SU-DHL-6 (cell line): ENCODE data around the gene ARHGEF16.

Experiments
- CTCF ChIP-seq: fragments of 200-600 bp; sonication (generic); IDR thresholded peaks from one replicate; pipeline ENCODE4 v1.5.1; 2017; ENCODE audit warnings: antibody characterized with exemption, mild to moderate bottlenecking, low read length, moderate library complexity; ENCODE audit not compliant: insufficient read depth, poor library complexity, severe bottlenecking
- EZH2phosphoT487 ChIP-seq: fragments of 200-600 bp; sonication (generic), shearing (Covaris generic); conservative IDR thresholded peaks from 2 replicates; pipeline ENCODE4 v1.6.1; 2018; ENCODE audit warnings: mild to moderate bottlenecking, antibody characterized with exemption, low read length, moderate library complexity, mixed read lengths

GRCh38 chr1:3530086-3530925, 75.8 kb downstream of the ARHGEF16 start:
- TF ChIP-seq CTCF (no peak), EZH2phosphoT487 (no peak)
